Keratinocyte (primary cell): ENCODE data around the gene UBA7. TPM values are rescaled to one million over a fixed set of nuclear protein-coding genes. Genes with fewer than 3 reads are reported as not detected.
A peak's percentile ranks its signal among the peaks of the same experiment; 100 is the strongest.

Experiments
- DNase-seq: peaks from one replicate; pipeline ENCODE4 v3.0.0-alpha.2; 2011; ENCODE audit warnings: low read depth, missing footprints, low spot score
- FAIRE-seq: peaks from 2 replicates; lab custom pipeline; 2011; peaks lifted over from hg19 to GRCh38; lab: Jason Lieb, UNC
- H2AFZ ChIP-seq: 2 replicates; pipeline ENCODE4 v1.6.0; 2012; ENCODE audit warnings: low read length, control low read depth, inconsistent platforms; ENCODE audit not compliant: control insufficient read depth
- H3K27ac ChIP-seq: 2 replicates; pipeline ENCODE4 v1.5.1; 2011; ENCODE audit warnings: low read length; ENCODE audit not compliant: control insufficient read depth, insufficient read depth
- H3K27me3 ChIP-seq: 3 replicates; pipeline ENCODE4 v1.6.0; 2011; ENCODE audit warnings: low read length; ENCODE audit not compliant: control insufficient read depth, insufficient read depth; ENCODE audit errors: extremely low read depth
- H3K36me3 ChIP-seq, 2 experiments: 2 replicates in 1 of 2; 3 replicates in 1 of 2; pipeline ENCODE4 v1.5.1; 2011; ENCODE audit warnings: low read length in 2 of 2, mild to moderate bottlenecking in 1 of 2; ENCODE audit not compliant: control insufficient read depth in 2 of 2, insufficient read depth in 2 of 2; ENCODE audit errors: extremely low read depth in 1 of 2
- H3K4me1 ChIP-seq: 3 replicates; pipeline ENCODE4 v1.5.1; 2011; ENCODE audit warnings: low read length; ENCODE audit not compliant: control insufficient read depth, insufficient read depth; ENCODE audit errors: extremely low read depth
- H3K4me2 ChIP-seq: 3 replicates; pipeline ENCODE4 v1.6.0; 2011; ENCODE audit warnings: low read depth, low read length; ENCODE audit not compliant: control insufficient read depth, insufficient read depth; ENCODE audit errors: extremely low read depth
- H3K4me3 ChIP-seq, 3 experiments: fragments of 200-600 bp in 1 of 3; sonication (generic) in 1 of 3; 2 replicates in 2 of 3; 3 replicates in 1 of 3; pipeline ENCODE4 v1.5.1; 2011 to 2016; ENCODE audit warnings: low read length in 3 of 3, mild to moderate bottlenecking in 3 of 3, control low read depth in 2 of 3, inconsistent platforms in 1 of 3, low read depth in 1 of 3, mixed read lengths in 1 of 3, mixed run types in 1 of 3, moderate library complexity in 1 of 3; ENCODE audit not compliant: control insufficient read depth in 2 of 3, insufficient read depth in 2 of 3; ENCODE audit errors: extremely low read depth in 1 of 3
- H3K79me2 ChIP-seq: 2 replicates; pipeline ENCODE4 v1.6.0; 2012; ENCODE audit warnings: low read length; ENCODE audit not compliant: control insufficient read depth, insufficient read depth
- H3K9ac ChIP-seq: 3 replicates; pipeline ENCODE4 v1.6.0; 2011; ENCODE audit warnings: low read length; ENCODE audit not compliant: control insufficient read depth, insufficient read depth; ENCODE audit errors: extremely low read depth
- H3K9me1 ChIP-seq: 3 replicates; pipeline ENCODE4 v1.6.0; 2011; ENCODE audit warnings: low read length; ENCODE audit not compliant: control insufficient read depth, insufficient read depth; ENCODE audit errors: extremely low read depth
- H3K9me3 ChIP-seq: 2 replicates; pipeline ENCODE4 v1.5.1; 2012; ENCODE audit warnings: low read depth, low read length; ENCODE audit not compliant: control insufficient read depth
- H4K20me1 ChIP-seq: 3 replicates; pipeline ENCODE4 v1.6.0; 2011; ENCODE audit warnings: low read length; ENCODE audit not compliant: control insufficient read depth, insufficient read depth; ENCODE audit errors: extremely low read depth
- EZH2 ChIP-seq: IDR thresholded peaks from one replicate; pipeline ENCODE4 v1.6.1; 2012; ENCODE audit warnings: inconsistent platforms, mild to moderate bottlenecking, low read length, moderate library complexity
- dilution Hi-C: fragments of 300-500 bp; cut with MboI; formaldehyde crosslinking; loops from one replicate; pipeline ENCODE4 v1.7.0; 2020; ENCODE audit warnings: low sequenced_read_pairs; ENCODE audit not compliant: extremely low pct_ligation_motif_present
- polyA plus RNA-seq, 5 experiments: library from polyadenylated mRNA; depleted of rRNA in 3 of 5; stranded (reverse) in 3 of 5; stranded (forward) in 1 of 5; unstranded in 1 of 5; fragments of >200 nt; gene quantifications; 1 replicate in 1 of 5; 2 replicates in 3 of 5; 3 replicates in 1 of 5; pipeline versions ENCODE4 v1.2.1 to v1.2.3, GENCODE V29; 2011 to 2012; ENCODE audit warnings: missing spikeins in 2 of 5, low read depth in 1 of 5, low replicate concordance in 1 of 5
- TF ChIP-seq, protein P1 (sequence below), 3 experiments: IDR thresholded peaks in 1 of 3; conservative IDR thresholded peaks in 1 of 3; optimal IDR thresholded peaks in 1 of 3; 2 replicates in 2 of 3; 3 replicates in 1 of 3; pipeline versions ENCODE3 to v1.5.1; 2011; ENCODE audit warnings: low read length in 3 of 3, mild to moderate bottlenecking in 3 of 3, moderate library complexity in 2 of 3, control low read depth in 1 of 3, inconsistent platforms in 1 of 3; ENCODE audit not compliant: insufficient read depth in 2 of 3; ENCODE audit errors: extremely low read depth in 1 of 3

Gene UBA7
- polyA plus RNA-seq, 1 donor (not counting 4 experiments of a cell fraction or from before 2014, with no cell fraction given), result 5.4 TPM

DNA sequence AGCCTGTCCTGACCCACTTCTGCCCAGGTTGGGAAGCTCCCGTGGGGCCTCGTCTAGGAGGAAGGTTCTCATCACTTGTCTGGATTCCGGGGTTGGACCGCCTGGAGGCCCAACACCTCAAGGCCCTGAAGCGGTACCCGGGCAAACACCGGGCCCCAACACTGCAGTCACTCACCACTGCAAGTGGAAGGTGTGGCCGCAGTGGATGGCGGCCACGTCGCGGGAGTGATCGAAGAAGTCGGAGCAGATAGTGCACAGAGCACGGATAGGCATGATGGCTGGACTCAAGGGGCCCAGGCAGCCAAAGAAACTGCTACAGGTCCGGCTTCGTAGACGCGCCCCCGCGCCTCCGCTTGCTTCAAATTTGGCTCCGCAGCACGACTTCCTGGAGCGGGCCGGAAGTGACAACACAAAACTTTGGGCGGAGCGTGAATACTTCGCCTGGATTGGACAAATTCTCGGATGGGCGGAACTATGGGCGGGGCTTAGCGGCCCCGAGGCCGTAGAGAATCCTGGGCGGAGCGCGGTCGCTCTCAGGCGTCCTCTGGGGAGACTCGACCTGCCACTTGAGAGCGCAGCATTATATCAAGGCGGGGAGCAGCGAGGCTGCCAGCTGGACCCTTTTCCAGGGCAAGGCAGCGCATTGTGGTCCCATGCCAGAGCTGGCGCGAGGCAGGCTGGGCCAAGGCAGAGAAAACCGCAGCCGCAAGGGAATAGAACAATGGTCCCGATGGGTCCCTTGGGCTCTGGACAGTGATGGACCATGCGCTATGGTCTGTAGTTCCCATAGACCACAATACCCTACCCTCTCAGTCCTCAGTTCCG is 42.6 kb upstream of the UBA7 start, which contains the start of gene TRAIP:
TSS of gene TRAIP (minus strand) at position 384 of the 825 bp plus-strand sequence. CDS start at position 273, 111 bp downstream.
- H3K4me3 ChIP-seq, result peak within 1 kb of the TSS; percentile 71 to 94 (median 93)
- peak; percentile 76 for DNase-seq
- no peaks in the 10 kb centered on the region for H3K9me1 ChIP-seq
- TF ChIP-seq EZH2, result no peak
- TF ChIP-seq, protein P1, sequence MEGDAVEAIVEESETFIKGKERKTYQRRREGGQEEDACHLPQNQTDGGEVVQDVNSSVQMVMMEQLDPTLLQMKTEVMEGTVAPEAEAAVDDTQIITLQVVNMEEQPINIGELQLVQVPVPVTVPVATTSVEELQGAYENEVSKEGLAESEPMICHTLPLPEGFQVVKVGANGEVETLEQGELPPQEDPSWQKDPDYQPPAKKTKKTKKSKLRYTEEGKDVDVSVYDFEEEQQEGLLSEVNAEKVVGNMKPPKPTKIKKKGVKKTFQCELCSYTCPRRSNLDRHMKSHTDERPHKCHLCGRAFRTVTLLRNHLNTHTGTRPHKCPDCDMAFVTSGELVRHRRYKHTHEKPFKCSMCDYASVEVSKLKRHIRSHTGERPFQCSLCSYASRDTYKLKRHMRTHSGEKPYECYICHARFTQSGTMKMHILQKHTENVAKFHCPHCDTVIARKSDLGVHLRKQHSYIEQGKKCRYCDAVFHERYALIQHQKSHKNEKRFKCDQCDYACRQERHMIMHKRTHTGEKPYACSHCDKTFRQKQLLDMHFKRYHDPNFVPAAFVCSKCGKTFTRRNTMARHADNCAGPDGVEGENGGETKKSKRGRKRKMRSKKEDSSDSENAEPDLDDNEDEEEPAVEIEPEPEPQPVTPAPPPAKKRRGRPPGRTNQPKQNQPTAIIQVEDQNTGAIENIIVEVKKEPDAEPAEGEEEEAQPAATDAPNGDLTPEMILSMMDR (optimal IDR thresholded peaks at IDR 0.05 in 1 of 3, IDR thresholded peaks at IDR 0.05 in 1 of 3, conservative IDR thresholded peaks at IDR 0.05 in 1 of 3; ENCODE audit: extremely low read depth in 1 of 3, insufficient read depth in 2 of 3, low read length in 3 of 3), result peak in 1 of 3 experiments; percentile 13
- dilution Hi-C loops, result loop anchor here (25.0 kb wide), 2 partner anchors 106 to 119 kb away; no protein-coding TSS in a partner anchor
- peak within 1 kb of the TSS; percentile 61 for H3K27ac ChIP-seq
- H3K36me3 ChIP-seq, result no peaks in the 10 kb centered on the region
- peak within 1 kb of the TSS; percentile 99 for H2AFZ ChIP-seq
- FAIRE-seq, result peak; percentile 92
- peak within 1 kb of the TSS; percentile 99 for H3K4me2 ChIP-seq
- peaks cover 13% of the 10 kb centered on the region for H3K79me2 ChIP-seq
- peaks cover under 1% of the 10 kb centered on the region for H3K27me3 ChIP-seq
- no peaks in the 10 kb centered on the region for H3K9me3 ChIP-seq
- H4K20me1 ChIP-seq, result no peaks in the 10 kb centered on the region
- peaks cover 14% of the 10 kb centered on the region for H3K4me1 ChIP-seq
- peak within 1 kb of the TSS; percentile 77 for H3K9ac ChIP-seq

- H2AFZ ChIP-seq, result peak overlapping the region; percentile 99
- no peaks in the 10 kb centered on the region for H4K20me1 ChIP-seq
- TF ChIP-seq, protein P1 (optimal IDR thresholded peaks at IDR 0.05 in 1 of 3, IDR thresholded peaks at IDR 0.05 in 1 of 3, conservative IDR thresholded peaks at IDR 0.05 in 1 of 3; ENCODE audit: extremely low read depth in 1 of 3, insufficient read depth in 2 of 3, low read length in 3 of 3), result no peak
- no peak for TF ChIP-seq EZH2
- dilution Hi-C loops, result loop anchor here (25.0 kb wide), 2 partner anchors 107 to 118 kb away; no protein-coding TSS in a partner anchor
- H3K9me3 ChIP-seq, result no peaks in the 10 kb centered on the region
- peak overlapping the region; percentile 71 to 94 (median 93) for H3K4me3 ChIP-seq
- no peak for DNase-seq
- H3K27me3 ChIP-seq, result no peaks in the 10 kb centered on the region
- no peak for FAIRE-seq
- H3K9ac ChIP-seq, result peak overlapping the region; percentile 77
- H3K36me3 ChIP-seq, result no peaks in the 10 kb centered on the region
- peaks cover 13% of the 10 kb centered on the region for H3K79me2 ChIP-seq
- H3K4me2 ChIP-seq, result peak overlapping the region; percentile 99
- H3K9me1 ChIP-seq, result no peaks in the 10 kb centered on the region
- peaks cover 14% of the 10 kb centered on the region for H3K4me1 ChIP-seq
- H3K27ac ChIP-seq, result peak overlapping the region; percentile 61
These were observed 41.9 kb upstream of the UBA7 start for GRCh38 chr3:49855662-49856061.
